H4 (cell line): ENCODE measurements around the gene FHL1. TPM values are rescaled to one million over a fixed set of nuclear protein-coding genes. Genes with fewer than 3 reads are reported as not detected.
"Not testable (repeated sequence)": the region's sequence is repeated elsewhere in the genome, so short reads cannot be mapped to it uniquely, and the experiment has no call there.

ENCODE experiments used
- DNase-seq: peaks from one replicate; pipeline ENCODE4 v3.0.0-alpha.2; 2015; ENCODE audit warnings: low spot score
- total RNA-seq: library from RNA; depleted of rRNA; stranded (reverse); fragments of >200 nt; shearing (Covaris generic); gene quantifications from 2 replicates; pipeline ENCODE4 v1.2.3, GENCODE V29; 2014; rRNA removed

The FHL1 gene
- total RNA-seq = 139 and 149 TPM in 2 replicates

DNA sequence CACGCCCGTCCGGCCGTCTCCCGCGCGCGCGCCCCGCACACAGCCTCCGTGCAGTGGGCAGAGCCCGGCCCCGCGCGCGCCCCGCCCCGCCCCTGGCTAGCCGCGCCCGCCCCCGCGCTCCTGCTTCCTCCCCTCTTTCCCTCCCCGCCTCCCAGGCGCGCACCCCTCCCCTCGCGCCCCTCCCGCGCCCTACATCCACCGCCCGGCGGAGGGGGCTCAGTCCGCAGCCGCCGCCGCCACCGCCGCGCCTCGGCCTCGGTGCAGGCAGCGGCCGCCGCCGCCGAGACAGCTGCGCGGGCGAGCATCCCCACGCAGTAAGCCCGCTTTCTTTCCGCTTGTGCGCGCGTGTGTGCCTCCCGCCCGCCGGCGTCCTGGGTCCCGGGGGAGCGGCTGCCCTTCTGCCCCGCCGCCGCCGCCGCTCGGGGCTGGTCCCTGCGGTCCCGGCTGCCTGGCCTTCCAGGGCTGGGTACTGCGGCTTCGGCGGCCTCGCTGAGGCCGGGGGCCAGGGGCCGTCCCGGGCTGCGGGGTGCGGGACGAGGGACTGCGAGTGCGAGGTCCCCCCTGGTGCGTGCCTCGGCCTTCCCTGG, at the start of gene FHL1:
Gene FHL1, plus strand, starts transcription at position 219 of the 587 bp plus-strand sequence.
- no peak for DNase-seq

GRCh38 chrX:136097871-136098805, 49.2 kb upstream of the FHL1 start:
- no peak for DNase-seq

GRCh38 chrX:136104936-136105335, 42.4 kb upstream of the FHL1 start:
- DNase-seq = no peak

DNA sequence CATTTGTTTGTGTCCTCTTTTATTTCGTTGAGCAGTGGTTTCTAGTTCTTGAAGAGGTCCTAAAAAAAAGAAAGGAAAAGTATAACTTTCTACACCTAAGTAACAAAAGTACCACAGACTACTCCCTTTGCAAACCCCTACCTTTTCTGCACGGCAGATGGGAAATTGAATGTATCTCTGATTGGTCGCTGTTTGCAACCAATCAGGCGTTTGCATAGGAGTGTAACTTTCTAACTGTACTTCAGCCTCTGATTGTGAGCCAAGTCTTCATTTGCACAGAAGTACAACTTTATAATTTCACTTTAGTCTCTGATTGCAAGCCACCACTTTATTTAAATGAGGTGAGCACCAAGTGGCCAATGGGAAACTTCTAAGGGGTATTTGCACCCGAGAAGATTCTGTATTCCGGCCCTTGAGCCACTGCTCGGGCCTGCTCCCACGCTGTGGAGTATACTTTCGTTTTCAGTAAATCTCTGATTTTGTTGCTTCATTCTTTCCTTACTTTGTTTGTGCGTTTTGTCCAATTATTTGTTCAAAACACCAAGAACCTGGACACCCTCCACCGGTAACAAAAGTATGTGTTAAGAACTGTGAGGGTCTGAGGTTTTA, 40.3 kb upstream of the FHL1 start:
- no peak for DNase-seq

DNA sequence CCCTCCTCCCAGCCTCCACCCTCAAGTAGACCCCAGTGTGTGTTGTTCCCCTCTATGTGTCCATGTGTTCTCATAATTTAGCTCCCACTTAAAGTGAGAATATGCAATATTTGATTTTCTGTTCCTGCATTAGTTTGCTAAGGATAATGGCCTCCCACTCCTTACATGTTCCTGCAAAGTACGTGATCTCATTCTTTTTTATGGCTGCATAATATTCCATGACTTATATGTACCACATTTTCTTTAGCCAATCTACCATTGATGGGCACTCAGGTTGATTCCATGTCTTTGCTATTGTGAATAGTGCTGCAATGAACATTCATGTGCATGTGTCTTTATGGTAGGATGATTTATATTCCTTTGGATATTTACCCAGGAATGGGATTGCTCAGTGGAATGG, 38.4 kb upstream of the FHL1 start:
- DNase-seq = not testable (repeated sequence)

GRCh38 chrX:136112286-136112685, 35.0 kb upstream of the FHL1 start:
- no peak for DNase-seq

GRCh38 chrX:136112778-136113177, 34.6 kb upstream of the FHL1 start:
- DNase-seq = no peak

GRCh38 chrX:136115126-136115903, 32.0 kb upstream of the FHL1 start:
- no peak for DNase-seq

GRCh38 chrX:136115904-136116297, 31.4 kb upstream of the FHL1 start:
- DNase-seq = no peak

DNA sequence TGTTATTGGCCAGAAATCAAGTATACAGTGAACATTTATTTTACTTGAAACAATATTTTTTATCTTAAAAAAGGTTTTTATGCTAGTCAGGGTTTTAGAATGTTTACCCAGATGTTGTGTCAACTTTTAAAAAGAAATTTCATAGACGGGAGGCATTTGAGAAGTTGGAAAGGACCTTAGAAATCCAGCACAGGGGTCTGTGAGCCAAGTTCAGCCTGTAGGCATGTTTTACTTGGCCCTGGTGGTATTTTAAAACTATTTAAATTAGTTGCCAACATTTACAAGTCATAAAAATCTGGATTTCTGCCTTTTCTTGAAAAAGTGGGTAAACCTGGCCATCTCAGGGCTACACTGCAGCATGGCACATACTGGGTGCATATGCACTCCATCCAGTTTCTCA, 25.5 kb upstream of the FHL1 start:
- DNase-seq = no peak

DNA sequence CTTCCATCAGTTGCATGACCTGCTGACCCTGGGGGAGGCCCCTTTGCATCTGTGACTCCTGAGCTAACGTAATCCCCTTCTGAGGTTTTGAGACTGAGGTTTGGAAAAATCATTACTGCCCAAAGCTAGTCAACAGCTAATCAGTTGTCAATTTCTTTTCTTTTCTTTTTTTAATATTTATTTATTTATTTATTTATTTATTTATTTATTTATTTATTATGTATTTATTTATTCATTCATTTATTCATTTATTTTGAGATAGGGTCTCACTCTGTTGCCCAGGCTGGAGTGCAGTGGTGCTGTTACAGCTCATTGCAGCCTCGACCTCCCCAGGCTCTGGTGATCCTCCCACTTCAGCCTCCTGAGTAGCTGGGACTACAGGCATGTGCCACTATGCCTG, 25.1 kb upstream of the FHL1 start:
- DNase-seq = no peak

GRCh38 chrX:136125106-136125505, 22.2 kb upstream of the FHL1 start:
- no peak for DNase-seq

GRCh38 chrX:136126371-136126770, 21.0 kb upstream of the FHL1 start:
- no peak for DNase-seq

- DNase-seq = no peak
These were observed 20.4 kb upstream of the FHL1 start for GRCh38 chrX:136126872-136127406.

GRCh38 chrX:136128743-136129142, 18.6 kb upstream of the FHL1 start:
- DNase-seq = no peak

- DNase-seq = peak; percentile 93
These were observed 16.2 kb upstream of the FHL1 start for GRCh38 chrX:136130931-136131833.

DNA sequence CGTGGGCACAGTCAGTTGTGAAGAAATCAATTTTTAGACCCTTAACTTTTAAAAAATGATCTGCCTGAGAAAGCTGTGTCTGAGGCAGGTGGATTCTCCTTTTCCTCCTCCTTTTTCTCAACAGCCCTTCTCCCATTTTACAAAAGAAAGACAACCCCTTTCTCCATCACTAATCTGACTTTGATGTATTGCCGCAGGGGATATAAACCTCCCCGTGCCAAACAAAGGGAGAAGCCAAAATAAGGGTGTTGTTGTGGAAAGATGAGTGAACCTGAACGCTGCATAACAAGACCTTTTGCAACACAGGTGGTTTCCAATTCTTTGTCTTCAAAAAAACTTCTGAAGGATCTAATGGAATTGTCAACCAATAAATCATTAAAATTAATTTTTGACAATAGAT, 8.4 kb upstream of the FHL1 start:
- no peak for DNase-seq

DNA sequence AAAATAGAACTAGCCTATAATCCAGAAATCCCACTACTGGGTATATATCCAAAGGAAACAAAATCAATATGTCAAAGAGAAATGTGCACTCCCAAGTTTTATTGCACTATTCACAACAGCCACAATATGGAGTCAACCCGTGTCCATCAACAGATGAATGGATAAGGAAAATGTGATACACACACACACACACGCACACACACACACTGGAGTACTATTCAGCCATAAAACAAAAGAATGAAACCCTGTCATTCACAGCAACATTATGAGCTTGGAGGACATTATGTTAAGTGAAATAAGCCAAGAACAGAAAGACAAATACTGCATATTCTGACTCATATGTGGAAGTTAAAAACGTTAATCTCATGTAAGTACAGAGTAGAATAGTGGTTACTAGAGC, 5.8 kb upstream of the FHL1 start:
- DNase-seq = no peak

DNA sequence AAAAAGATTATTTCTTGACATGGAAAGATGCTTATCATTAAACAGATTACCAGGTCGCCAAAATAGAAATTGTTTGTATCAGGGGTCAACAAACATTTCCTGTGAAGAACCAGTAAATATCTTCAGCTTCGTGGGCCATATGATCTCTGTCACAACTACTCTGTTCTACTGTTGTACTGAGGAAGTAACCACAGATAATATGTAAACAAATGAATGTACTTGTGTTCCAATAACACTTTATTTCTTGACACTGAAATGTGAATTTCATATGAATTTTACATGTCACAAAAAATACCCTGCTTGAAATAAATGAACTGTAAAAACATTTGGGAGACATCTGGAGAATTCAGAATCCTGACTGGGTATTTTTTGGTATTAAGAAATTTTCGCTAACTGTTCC, 4.7 kb upstream of the FHL1 start:
- DNase-seq = no peak

GRCh38 chrX:136143711-136144110, 3.6 kb upstream of the FHL1 start:
- DNase-seq = no peak
